ENCODE data around the gene TIMM23.
"Not testable (repeated sequence)": the region's sequence is repeated elsewhere in the genome, so short reads cannot be mapped to it uniquely, and the experiment has no call there.

Gene TIMM23

GRCh38 chr10:45997994-45998763 lies 25.9 kb downstream of the TIMM23 start:
- DNase-seq, result no peak

GRCh38 chr10:45999955-46000354 lies 27.7 kb downstream of the TIMM23 start:
- DNase-seq, result not testable (repeated sequence)

GRCh38 chr10:46000538-46000937 lies 28.2 kb downstream of the TIMM23 start:
- DNase-seq, result no peak

- DNase-seq, result no peak
These were observed 29.0 kb downstream of the TIMM23 start for GRCh38 chr10:46001187-46001756.

- DNase-seq, result not testable (repeated sequence)
These were observed 29.9 kb downstream of the TIMM23 start for GRCh38 chr10:46002189-46002687.

GRCh38 chr10:46002916-46003693 lies 30.8 kb downstream of the TIMM23 start:
- no peak for DNase-seq

GRCh38 chr10:46004963-46005362 lies 32.7 kb downstream of the TIMM23 start:
- no peak for DNase-seq

GRCh38 chr10:46005383-46005782 lies 33.1 kb downstream of the TIMM23 start:
- no peak for DNase-seq

- DNase-seq, result no peak
These were observed 33.9 kb downstream of the TIMM23 start for GRCh38 chr10:46006219-46006618.

GRCh38 chr10:46012746-46013145 lies 40.5 kb downstream of the TIMM23 start:
- no peak for DNase-seq

- no peak for DNase-seq
These were observed 41.9 kb downstream of the TIMM23 start for GRCh38 chr10:46014206-46014605.

GRCh38 chr10:46014683-46015405 lies 42.6 kb downstream of the TIMM23 start:
- no peak for DNase-seq

GRCh38 chr10:46016190-46016589 lies 43.9 kb downstream of the TIMM23 start:
- DNase-seq, result no peak

GRCh38 chr10:46016811-46017210 lies 44.5 kb downstream of the TIMM23 start:
- no peak for DNase-seq

- no peak for DNase-seq
These were observed 45.4 kb downstream of the TIMM23 start for GRCh38 chr10:46017733-46018132.

- no peak for DNase-seq
These were observed 46.3 kb downstream of the TIMM23 start for GRCh38 chr10:46018453-46019176.

GRCh38 chr10:46019177-46019528 lies 46.9 kb downstream of the TIMM23 start:
- no peak for DNase-seq

- DNase-seq, result no peak
These were observed 47.5 kb downstream of the TIMM23 start for GRCh38 chr10:46019569-46020343.

- DNase-seq, result no peak
These were observed 48.0 kb downstream of the TIMM23 start for GRCh38 chr10:46020344-46020657.

- peak; percentile 90 for DNase-seq
These were observed 50.9 kb downstream of the TIMM23 start for GRCh38 chr10:46022978-46023702.

- no peak for DNase-seq
These were observed 52.7 kb downstream of the TIMM23 start for GRCh38 chr10:46024948-46025347.
